GM12878 (cell line): ENCODE results near the gene SMC3. TPM values are rescaled to one million over a fixed set of nuclear protein-coding genes. Genes with fewer than 3 reads are reported as not detected.
"Not testable (repeated sequence)": the region's sequence is repeated elsewhere in the genome, so short reads cannot be mapped to it uniquely, and the experiment has no call there.

Experiments
- ATAC-seq: fragments of 200-7000 bp; cut with Tn5 transposase; 3 replicates; pipeline ENCODE4 v1.9.1; 2020; ENCODE audit warnings: mild to moderate bottlenecking, moderate library complexity
- BruUV-seq: library from RNA; stranded (reverse); fragments of 400-500 nt; replicated peaks from 2 replicates; lab custom pipeline; 2021; lab: Mats Ljungman, UMichigan
- CTCF ChIA-PET: fragments of 300-600 bp; sonication (Branson Sonifier 250); formaldehyde crosslinking; extraction: SDS; loops from one replicate; lab custom pipeline; 2021; ENCODE audit warnings: inconsistent platforms; lab: Yijun Ruan, JAX
- POLR2A ChIA-PET: fragments of 350-600 bp; formaldehyde crosslinking; extraction: SDS; loops from one replicate; lab custom pipeline; 2021; ENCODE audit warnings: inconsistent platforms; lab: Charles Lee
- RAD21 ChIA-PET: fragments of 300-600 bp; sonication (Branson Sonifier 250); formaldehyde crosslinking; loops from one replicate; lab custom pipeline; 2023; ENCODE audit warnings: antibody characterized with exemption; ENCODE audit not compliant: unreplicated experiment; lab: Charles Lee
- SMC1A ChIA-PET: fragments of 300-600 bp; sonication (Branson Sonifier 250); formaldehyde crosslinking; loops from one replicate; lab custom pipeline; 2023; ENCODE audit not compliant: unreplicated experiment, uncharacterized antibody; lab: Charles Lee
- DNase-seq: peaks from one replicate; pipeline ENCODE4 v3.0.0-alpha.2; 2011; ENCODE audit warnings: low read depth, low spot score
- FAIRE-seq: peaks from 3 replicates; lab custom pipeline; 2011; peaks lifted over from hg19 to GRCh38; lab: Jason Lieb, UNC
- H2AFZ ChIP-seq: 2 replicates; pipeline ENCODE4 v1.6.0; 2011; ENCODE audit warnings: low read depth, low read length, control low read depth; ENCODE audit not compliant: control insufficient read depth
- H3K27ac ChIP-seq: 2 replicates; pipeline ENCODE4 v1.5.1; 2011; ENCODE audit warnings: control low read depth; ENCODE audit not compliant: control insufficient read depth, insufficient read depth
- H3K27me3 ChIP-seq, 2 experiments: replicated peaks in 1 of 2; 2 replicates each; pipeline versions ENCODE4 v1.6.0 to v1.6.1; 2011; ENCODE audit warnings: low read length in 1 of 2; ENCODE audit not compliant: control insufficient read depth in 2 of 2, insufficient read depth in 2 of 2
- H3K36me3 ChIP-seq, 2 experiments: 2 replicates each; pipeline ENCODE4 v1.5.1; 2011; ENCODE audit warnings: low read length in 1 of 2; ENCODE audit not compliant: control insufficient read depth in 2 of 2, insufficient read depth in 2 of 2
- H3K4me1 ChIP-seq: 2 replicates; pipeline ENCODE4 v1.6.1; 2011; ENCODE audit warnings: mild to moderate bottlenecking, low read length, moderate library complexity, mixed read lengths; ENCODE audit not compliant: control insufficient read depth, insufficient read depth
- H3K4me2 ChIP-seq: 2 replicates; pipeline ENCODE4 v1.6.0; 2011; ENCODE audit warnings: control low read depth; ENCODE audit not compliant: control insufficient read depth, insufficient read depth
- H3K4me3 ChIP-seq: fragments of 200-600 bp; sonication (generic); 2 replicates; pipeline ENCODE4 v1.5.1; 2016
- H3K79me2 ChIP-seq: 2 replicates; pipeline ENCODE4 v1.6.0; 2011; ENCODE audit warnings: low read length; ENCODE audit not compliant: control insufficient read depth, insufficient read depth
- H3K9ac ChIP-seq: 2 replicates; pipeline ENCODE4 v1.8.0; 2011; ENCODE audit warnings: low read length, control low read depth, mixed read lengths; ENCODE audit not compliant: control insufficient read depth, insufficient read depth
- H3K9me3 ChIP-seq: replicated peaks from 3 replicates; pipeline ENCODE4 v1.5.1; 2011; ENCODE audit warnings: mild to moderate bottlenecking, low read length; ENCODE audit not compliant: control insufficient read depth, insufficient read depth
- H4K20me1 ChIP-seq: 2 replicates; pipeline ENCODE4 v1.6.0; 2011; ENCODE audit not compliant: control insufficient read depth, insufficient read depth
- BCL3 ChIP-seq: IDR thresholded peaks from 2 replicates; pipeline ENCODE4 v1.6.1; 2011; ENCODE audit warnings: borderline replicate concordance, low read depth, mild to moderate bottlenecking, moderate library complexity, low read length; ENCODE audit not compliant: insufficient read depth, poor library complexity, severe bottlenecking
- BHLHE40 ChIP-seq, 2 experiments: fragments of 450-650 bp in 1 of 2; IDR thresholded peaks; 2 replicates each; pipeline ENCODE4 v1.6.1; 2011 to 2017; ENCODE audit warnings: low read depth in 2 of 2, borderline replicate concordance in 1 of 2, improper control_type of control experiment in 1 of 2, low read length in 1 of 2, mild to moderate bottlenecking in 1 of 2
- CHD4 ChIP-seq: fragments of 200-600 bp; sonication (generic); IDR thresholded peaks from 2 replicates; pipeline ENCODE4 v1.6.1; 2016; ENCODE audit warnings: mild to moderate bottlenecking
- CREB1 ChIP-seq: IDR thresholded peaks from 2 replicates; pipeline ENCODE4 v1.6.1; 2012; ENCODE audit warnings: low read depth, mild to moderate bottlenecking, inconsistent platforms
- DPF2 ChIP-seq: fragments of 450-650 bp; IDR thresholded peaks from 2 replicates; pipeline ENCODE4 v1.6.1; 2017; ENCODE audit warnings: mild to moderate bottlenecking
- EED ChIP-seq: sonication (generic); IDR thresholded peaks from 2 replicates; pipeline ENCODE4 v1.6.1; 2016; ENCODE audit warnings: antibody characterized with exemption, low read depth
- FOXM1 ChIP-seq: IDR thresholded peaks from 2 replicates; pipeline ENCODE4 v1.6.1; 2012; ENCODE audit warnings: low read depth, mild to moderate bottlenecking, inconsistent platforms, low read length, moderate library complexity
- MXI1 ChIP-seq: fragments of 150-350 bp; IDR thresholded peaks from 2 replicates; pipeline ENCODE4 v1.6.1; 2011; ENCODE audit warnings: low read depth, mild to moderate bottlenecking, inconsistent platforms, low read length, improper control_type of control experiment
- PAX8 ChIP-seq: fragments of 450-650 bp; IDR thresholded peaks from 2 replicates; pipeline ENCODE4 v1.6.1; 2017; ENCODE audit warnings: mild to moderate bottlenecking, moderate library complexity
- PKNOX1 ChIP-seq: fragments of 450-650 bp; IDR thresholded peaks from 2 replicates; pipeline ENCODE4 v1.6.1; 2016; ENCODE audit warnings: mild to moderate bottlenecking
- SRF ChIP-seq, 2 experiments: IDR thresholded peaks; 2 replicates each; pipeline ENCODE4 v1.6.1; 2011; ENCODE audit warnings: low read depth in 2 of 2, low read length in 2 of 2, mild to moderate bottlenecking in 1 of 2, moderate library complexity in 1 of 2
- WGBS: methylation state at CpG from one replicate; pipeline ENCODE4 v1.1.6; 2016; ENCODE audit warnings: low lambda C conversion rate; ENCODE audit not compliant: insufficient replicate concordance, insufficient coverage; ENCODE audit errors: missing lambda C conversion rate; 5-methylcytosine and 5-hydroxymethylcytosine counted together
- in situ Hi-C: fragments of 300-500 bp; cut with MboI; formaldehyde crosslinking; loops from 9 replicates; pipeline ENCODE4 v1.14.3; 2018; ENCODE audit warnings: mixed read lengths
- intact Hi-C: fragments of 100-400 bp; cut with micrococcal nuclease; formaldehyde crosslinking; loops from one replicate; pipeline ENCODE4 v1.14.2; 2022; ENCODE audit not compliant: unreplicated experiment
- polyA plus RNA-seq, 11 experiments: library from polyadenylated mRNA; depleted of rRNA in 4 of 11; unstranded in 6 of 11; stranded (reverse) in 5 of 11; fragments of >200 nt; fragmentation: Nextera tagmentation in 4 of 11; fragmentation: Illumina TruSeq in 1 of 11; extraction: Ambion mirVana in 4 of 11; extraction: Trizol in 1 of 11; gene quantifications; 1 replicate in 1 of 11; 2 replicates in 10 of 11; pipeline versions ENCODE4 v1.2.1 to v1.2.3, GENCODE V29; 2011 to 2016; ENCODE audit warnings: inconsistent platforms in 2 of 11, missing spikeins in 2 of 11, low read depth in 1 of 11
- total RNA-seq, 4 experiments: library from RNA; depleted of rRNA in 3 of 4; stranded (reverse); fragments of >200 nt in 3 of 4; fragmentation: Illumina TruSeq in 1 of 4; extraction: Trizol in 1 of 4; gene quantifications; 2 replicates each; pipeline versions ENCODE4 v1.2.1 to v1.2.3, GENCODE V29; 2013 to 2021

Gene SMC3
- total and polyA plus RNA-seq, 10 of the 15 experiments (the other 5 are each of a cell fraction or from before 2014, with no cell fraction given): 30.4 to 123 (median 48.3) TPM

GRCh38 chr10:110528224-110528996 is 39.1 kb upstream of the SMC3 start:
- CTCF ChIA-PET: interaction anchor here (0.7 to 1.5 kb wide), 10 partner anchors 13 to 222 kb away, joined by 3 to 10 read pairs (median 4); no protein-coding TSS in a partner anchor
- peaks cover 24% of the 10 kb centered on the region for H3K4me1 ChIP-seq
- SMC1A ChIA-PET: interaction anchor here (0.7 to 3.6 kb wide), 12 partner anchors 9 to 218 kb away, joined by 3 to 44 read pairs (median 6); no protein-coding TSS in a partner anchor
- H4K20me1 ChIP-seq: no peaks in the 10 kb centered on the region
- no peak overlapping the region for H3K4me3 ChIP-seq
- POLR2A ChIA-PET: interaction anchor here (0.9 to 3.3 kb wide), 6 partner anchors 20 to 89 kb away, joined by 3 to 23 read pairs (median 4); no protein-coding TSS in a partner anchor
- 30% methylated on average over 5 of the region's 5 CpGs for whole genome bisulfite sequencing
- H3K79me2 ChIP-seq: no peaks in the 10 kb centered on the region
- in situ Hi-C loops: no loop called here
- H3K9ac ChIP-seq: no peak overlapping the region
- BruUV-seq: no TSS peak
- RAD21 ChIA-PET: interaction anchor here (1.1 to 2.2 kb wide), 10 partner anchors 14 to 223 kb away, joined by 4 to 18 read pairs (median 5); partner anchors contain the start of gene SMNDC1
- TF ChIP-seq SRF (IDR thresholded peaks at IDR 0.05; ENCODE audit: low read depth in 2 of 2, low read length in 2 of 2): no peak
- 0 out of 2 replicates have a peak, but pooled peaks have one; percentile 19 for TF ChIP-seq DPF2
- no peaks in the 10 kb centered on the region for H3K27me3 ChIP-seq
- H3K4me2 ChIP-seq: no peak overlapping the region
- H3K27ac ChIP-seq: no peak overlapping the region; the same call in 1 of the 2 replicates
- no peaks in the 10 kb centered on the region for H3K36me3 ChIP-seq
- peak; percentile 11 for ATAC-seq
- no peak for DNase-seq
- FAIRE-seq: no peak
- intact Hi-C loops: no loop called here
- no peak overlapping the region for H2AFZ ChIP-seq
- no peaks in the 10 kb centered on the region for H3K9me3 ChIP-seq

- DNase-seq (peak; percentile 80), ATAC-seq (peak; percentile 75), FAIRE-seq (peak; percentile 86)
- H4K20me1 ChIP-seq, BruUV-seq, H3K9me3 ChIP-seq, H3K27me3 ChIP-seq, H3K36me3 ChIP-seq, H2AFZ ChIP-seq, in situ Hi-C loops, H3K9ac ChIP-seq, H3K79me2 ChIP-seq: not testable (repeated sequence)
- H3K4me1 ChIP-seq: peaks cover 24% of the 10 kb centered on the region
- WGBS: 44% methylated on average over 8 of the region's 8 CpGs
- ChIA-PET POLR2A (interaction anchor here (0.9 to 3.3 kb wide), 7 partner anchors 19 to 174 kb away, joined by 3 to 23 read pairs (median 6); no protein-coding TSS in a partner anchor), SMC1A (interaction anchor here (0.7 to 3.6 kb wide), 14 partner anchors 10 to 195 kb away, joined by 3 to 44 read pairs (median 5); no protein-coding TSS in a partner anchor), CTCF (interaction anchor here (0.6 to 1.6 kb wide), 15 partner anchors 11 to 474 kb away, joined by 3 to 10 read pairs (median 3); no protein-coding TSS in a partner anchor), RAD21 (interaction anchor here (0.6 to 2.2 kb wide), 17 partner anchors 13 to 224 kb away, joined by 3 to 18 read pairs (median 4); partner anchors contain the start of gene SMNDC1)
- H3K4me2 ChIP-seq: peak overlapping the region; percentile 32; the same call in 1 of the 2 replicates
- H3K27ac ChIP-seq: peak overlapping the region; percentile 27; the same call in 1 of the 2 replicates
- intact Hi-C loops: loop anchor here (1.0 kb wide), 2 partner anchors 25 to 141 kb away; no protein-coding TSS in a partner anchor
- H3K4me3 ChIP-seq: peak overlapping the region; percentile 8; the same call in 1 of the 2 replicates
- TF ChIP-seq EED (peak; percentile 80), FOXM1 (peak; percentile 82; the same call in 1 of the 2 replicates), PKNOX1 (peak; percentile 69), MXI1 (peak; percentile 47; the same call in 1 of the 2 replicates), CHD4 (0 out of 2 replicates have a peak, but pooled peaks have one; percentile 37), PAX8 (peak; percentile 86; the same call in 1 of the 2 replicates), BCL3 (peak; percentile 37), BHLHE40 (IDR thresholded peaks at IDR 0.05; ENCODE audit: borderline replicate concordance in 1 of 2, low read depth in 2 of 2, low read length in 1 of 2) (peak in 1 of 2 experiments; percentile 38; a peak in 2 of 4 replicates), CREB1 (peak; percentile 42; the same call in 1 of the 2 replicates)
Measured at GRCh38 chr10:110528997-110529524, 38.4 kb upstream of the SMC3 start.
